Left ventricle myocardium superior (tissue), 1 donor: ENCODE results near the gene AP1S1. TPM values are rescaled to one million over a fixed set of nuclear protein-coding genes. Genes with fewer than 3 reads are reported as not detected.

Experiments
- ATAC-seq: fragments of 200-7000 bp; cut with Tn5 transposase; one replicate; pipeline ENCODE4 v1.9.1; 2020; ENCODE audit warnings: mild to moderate bottlenecking, moderate library complexity
- DNase-seq: peaks from one replicate; pipeline ENCODE4 v3.0.0-alpha.2; 2020
- intact Hi-C: fragments of 100-400 bp; cut with micrococcal nuclease; formaldehyde crosslinking; loops from one replicate; pipeline ENCODE4 v1.11.0; 2022
- total RNA-seq: library from RNA; stranded (reverse); fragmentation: NEBNext Ultra II Directional; extraction: Animal tissue kit (Norgen Biotek cat#: 25700); gene quantifications from one replicate; pipeline ENCODE4 v1.2.1, GENCODE V29; 2021
- donor health status: DM: no; HTN: yes; CAD: no; lungs with severe emphysema.

The AP1S1 gene
- total RNA-seq, 1 donor from 2014 or later = 11.8 TPM

DNA sequence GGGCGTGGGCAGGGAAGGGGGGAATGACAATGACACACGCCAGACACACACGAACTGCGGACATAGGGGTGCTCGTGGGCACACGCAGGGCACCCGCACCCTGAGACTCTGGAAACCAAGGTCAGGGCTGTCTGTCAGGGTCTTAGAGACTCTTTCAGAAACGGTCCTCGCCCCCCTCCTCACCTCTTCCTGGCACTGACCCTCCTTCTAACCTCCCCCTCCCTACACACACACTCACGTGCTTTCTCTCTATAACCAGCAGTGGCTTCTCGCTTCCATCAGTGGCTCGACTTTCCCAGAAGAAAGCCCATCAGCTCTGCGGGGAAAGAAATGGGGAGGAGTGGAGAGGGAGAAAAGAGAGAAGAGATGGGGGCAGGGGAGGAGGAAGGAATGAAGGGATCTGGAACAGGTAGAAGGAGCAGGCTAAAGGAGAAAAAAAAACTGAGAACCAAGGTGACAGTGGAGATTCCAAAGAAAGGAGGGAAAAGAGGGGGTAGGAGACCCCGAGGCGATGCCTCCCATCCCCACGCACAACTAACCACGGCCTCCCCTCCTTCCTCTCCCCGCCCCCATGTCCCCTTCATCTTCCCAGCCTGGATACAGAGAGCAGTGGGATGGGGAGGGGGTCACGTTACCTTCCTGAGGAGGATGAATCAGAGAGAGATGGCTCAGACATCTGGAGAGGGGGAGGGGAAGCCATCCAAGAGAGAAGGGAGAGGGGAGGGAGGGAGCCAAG lies 12.8 kb downstream of the AP1S1 start:
- intact Hi-C loops = no loop called here
- DNase-seq (no peak), ATAC-seq (no peak)

DNA sequence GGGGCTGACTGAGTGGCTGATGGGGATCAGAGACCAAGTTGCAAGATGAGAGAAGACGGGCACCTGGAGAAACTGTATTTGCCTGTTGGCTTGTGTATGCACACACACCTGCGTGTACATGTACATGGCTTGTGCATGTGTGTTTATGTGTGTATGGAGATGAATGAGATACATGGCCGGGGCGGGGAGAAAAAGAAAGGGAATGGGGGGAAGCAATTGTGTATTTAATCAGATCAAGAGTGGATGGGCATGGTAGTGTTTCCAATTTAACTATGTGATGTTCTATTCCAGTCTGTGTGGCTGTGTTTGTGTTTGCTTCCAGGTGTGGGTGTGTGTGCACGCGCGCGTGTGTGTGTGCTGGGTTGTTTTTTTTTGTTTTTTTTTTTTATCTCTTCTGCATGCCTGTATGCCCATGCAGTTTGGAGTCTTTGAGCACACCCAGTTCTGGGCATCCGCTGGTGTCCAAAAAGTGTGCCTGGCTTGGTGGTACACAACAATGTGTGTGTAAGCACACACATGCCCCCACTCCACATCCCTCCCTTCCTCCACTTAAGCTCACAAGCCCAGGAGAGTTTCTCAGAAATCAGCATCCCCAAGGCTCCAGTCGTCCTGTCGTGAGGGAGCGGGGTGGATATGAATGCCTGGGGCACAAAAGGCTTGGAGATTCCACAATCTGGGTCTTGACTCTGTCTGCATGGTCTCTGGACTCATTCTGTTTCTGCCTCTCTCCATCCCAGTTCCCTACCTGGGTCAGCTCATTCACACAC lies 13.6 kb downstream of the AP1S1 start:
- ATAC-seq (no peak), DNase-seq (no peak)
- intact Hi-C loops = no loop called here

DNA sequence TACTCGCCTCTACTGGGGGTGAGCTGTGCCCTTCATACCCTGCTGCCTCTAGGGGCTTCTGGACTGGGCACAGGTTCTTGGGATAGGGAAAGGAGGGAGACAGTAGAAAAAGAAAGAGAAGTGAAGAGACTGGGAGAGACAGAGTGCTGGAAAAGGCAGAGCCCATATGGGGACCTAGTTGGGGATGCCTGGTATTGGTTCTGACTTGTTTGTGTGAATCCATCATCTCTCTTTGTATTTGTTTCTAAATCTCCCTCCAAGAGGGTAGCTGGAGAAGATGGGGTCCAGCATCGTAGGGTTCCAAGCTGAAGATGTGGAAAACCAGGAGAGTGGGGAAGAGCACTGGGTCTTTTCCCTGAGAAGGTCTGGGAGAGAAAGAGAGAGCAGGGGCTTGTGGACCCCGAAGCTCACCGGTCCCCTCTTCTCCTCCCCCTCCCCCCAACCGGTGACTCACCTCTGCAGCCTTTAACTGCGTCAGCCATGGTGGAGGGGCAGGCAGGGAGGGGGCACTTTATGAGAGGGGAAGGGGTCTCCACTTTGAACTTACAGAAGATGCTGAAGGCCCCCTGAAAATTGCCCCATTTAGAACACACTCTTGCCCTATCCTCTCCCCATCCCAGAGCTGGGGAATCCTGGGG lies 14.3 kb downstream of the AP1S1 start:
- intact Hi-C loops = no loop called here
- no peak for ATAC-seq
- DNase-seq = no peak

DNA sequence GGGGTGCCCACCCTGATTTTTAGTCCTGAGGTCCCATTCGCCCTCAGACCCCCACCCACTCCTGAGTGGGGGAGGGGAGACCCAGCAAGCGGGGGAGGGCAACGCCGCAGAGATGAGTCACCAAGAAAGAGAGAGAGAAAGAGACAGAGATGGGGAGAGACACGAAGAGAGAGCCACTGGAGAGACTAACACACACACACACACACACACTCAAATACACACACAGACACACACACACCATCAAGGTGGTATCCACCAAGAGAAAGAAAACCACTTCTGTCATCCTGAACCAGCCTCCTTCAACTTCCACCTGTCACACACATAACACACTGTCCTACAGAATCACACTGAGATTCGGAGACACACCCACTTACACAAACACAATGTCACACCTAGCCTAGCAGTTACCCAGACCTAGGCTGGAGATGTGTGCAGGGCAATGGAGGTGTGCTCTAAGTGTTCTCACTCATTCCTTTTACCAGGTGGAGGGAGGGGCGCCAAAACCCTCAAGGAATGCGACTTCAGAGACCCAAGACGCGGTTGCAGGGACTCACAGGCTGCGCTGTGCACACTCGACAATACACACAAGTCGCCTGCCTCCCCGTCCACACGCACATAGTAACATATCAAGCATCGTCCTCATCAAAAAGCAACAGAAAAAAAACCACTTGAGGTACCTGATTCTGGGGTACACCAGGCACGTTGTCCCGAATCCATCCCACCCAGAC lies 15.0 kb downstream of the AP1S1 start:
- no peak for DNase-seq
- intact Hi-C loops = no loop called here
- no peak for ATAC-seq

DNA sequence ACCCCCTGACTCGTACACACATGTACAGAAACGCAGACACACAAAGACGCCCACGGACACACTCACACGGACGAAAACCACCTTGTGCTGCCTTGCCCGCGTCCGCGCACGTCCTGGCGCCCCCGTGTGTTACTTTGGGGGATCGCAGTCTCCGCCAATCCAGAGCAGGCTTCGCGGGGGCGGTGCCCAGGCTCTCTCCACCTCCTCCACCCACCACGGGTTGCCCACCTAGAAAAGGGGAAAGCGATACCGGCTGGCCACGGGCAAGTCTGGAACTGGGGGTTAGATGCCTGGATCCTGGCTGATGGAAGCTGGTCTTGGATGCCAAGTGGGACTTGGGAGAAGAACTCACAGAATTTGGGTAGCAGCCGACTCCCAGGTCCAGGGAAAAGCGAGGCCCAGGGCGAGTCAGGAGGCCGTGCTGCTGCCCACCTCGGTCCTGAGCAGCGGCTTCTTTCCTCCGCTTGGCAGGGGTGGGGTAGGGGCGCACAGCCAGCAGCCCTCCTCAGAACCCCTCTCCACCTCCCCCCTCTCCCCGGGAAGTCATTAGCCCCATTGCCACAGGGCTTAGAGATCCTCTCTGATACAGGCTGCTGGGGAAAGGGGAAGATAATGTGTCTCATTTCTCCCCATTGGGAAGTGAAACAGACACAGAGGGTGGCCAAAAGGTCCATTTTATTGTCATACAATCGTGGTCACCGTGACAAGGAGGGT lies 15.7 kb downstream of the AP1S1 start:
- ATAC-seq = peak; percentile 50

DNA sequence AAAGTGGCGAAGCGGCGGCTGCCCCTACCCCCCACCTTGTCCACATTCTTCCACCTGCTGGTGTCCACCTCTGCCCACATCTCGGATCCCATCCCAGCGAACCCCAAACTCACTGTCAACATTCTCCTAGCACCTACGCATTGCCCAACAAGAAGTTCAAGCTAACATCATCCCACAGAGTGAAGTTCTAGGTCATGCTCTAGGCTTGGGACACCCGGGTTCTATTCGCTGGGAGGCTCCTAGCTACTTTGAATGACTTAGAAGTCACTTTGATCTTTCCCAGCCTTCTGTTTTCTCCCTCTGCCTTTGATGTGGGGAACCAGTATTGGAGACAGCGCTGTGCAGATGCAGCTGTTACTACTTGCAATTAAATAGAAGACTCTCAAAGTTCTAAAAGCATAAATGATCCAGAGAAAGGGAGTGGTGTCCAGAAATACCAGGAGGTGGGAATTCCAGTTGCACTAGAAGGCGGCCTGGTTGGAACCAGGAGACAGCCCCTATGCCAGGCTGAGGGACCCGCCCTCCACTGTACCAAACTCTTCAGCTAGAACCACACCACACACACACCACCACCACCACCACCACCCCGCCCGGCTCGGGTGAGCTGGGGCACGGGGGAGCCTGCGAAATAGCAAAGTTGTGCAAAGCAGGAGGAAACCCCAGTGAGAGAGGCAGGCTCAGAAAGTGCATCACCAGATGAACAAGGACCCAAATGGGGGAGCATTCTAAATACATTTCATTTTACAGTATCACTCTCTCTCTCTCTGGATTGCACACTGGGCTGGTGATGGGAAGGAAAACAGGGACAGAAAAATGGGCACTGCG lies 16.6 kb downstream of the AP1S1 start:
- DNase-seq = no peak
- ATAC-seq = no peak
- intact Hi-C loops = no loop called here

More for the DNA sequence above, 15.7 kb downstream of the AP1S1 start:
- DNase-seq = peak; percentile 79
- intact Hi-C loops = no loop called here

DNA sequence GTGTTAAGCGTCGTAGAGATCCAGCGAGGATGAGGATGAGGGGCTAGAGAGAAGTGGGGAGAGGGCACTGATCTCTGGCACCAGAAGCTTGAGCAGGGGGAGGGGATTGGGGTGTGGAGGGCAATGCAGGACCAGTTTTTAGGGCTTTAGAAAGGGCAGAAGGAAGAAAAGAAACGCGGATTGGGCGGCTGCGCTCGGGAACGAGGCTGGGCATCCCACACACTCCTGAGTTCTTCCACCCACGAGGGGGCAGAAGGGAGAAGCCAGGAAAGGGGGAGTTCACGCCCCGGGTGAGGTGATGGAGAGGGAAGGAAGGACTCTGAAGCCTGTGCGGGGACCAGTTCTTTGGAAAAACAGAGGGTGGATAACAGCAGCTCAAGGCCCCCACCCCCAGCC lies 17.2 kb downstream of the AP1S1 start:
- no peak for DNase-seq
- intact Hi-C loops = no loop called here
- no peak for ATAC-seq

DNA sequence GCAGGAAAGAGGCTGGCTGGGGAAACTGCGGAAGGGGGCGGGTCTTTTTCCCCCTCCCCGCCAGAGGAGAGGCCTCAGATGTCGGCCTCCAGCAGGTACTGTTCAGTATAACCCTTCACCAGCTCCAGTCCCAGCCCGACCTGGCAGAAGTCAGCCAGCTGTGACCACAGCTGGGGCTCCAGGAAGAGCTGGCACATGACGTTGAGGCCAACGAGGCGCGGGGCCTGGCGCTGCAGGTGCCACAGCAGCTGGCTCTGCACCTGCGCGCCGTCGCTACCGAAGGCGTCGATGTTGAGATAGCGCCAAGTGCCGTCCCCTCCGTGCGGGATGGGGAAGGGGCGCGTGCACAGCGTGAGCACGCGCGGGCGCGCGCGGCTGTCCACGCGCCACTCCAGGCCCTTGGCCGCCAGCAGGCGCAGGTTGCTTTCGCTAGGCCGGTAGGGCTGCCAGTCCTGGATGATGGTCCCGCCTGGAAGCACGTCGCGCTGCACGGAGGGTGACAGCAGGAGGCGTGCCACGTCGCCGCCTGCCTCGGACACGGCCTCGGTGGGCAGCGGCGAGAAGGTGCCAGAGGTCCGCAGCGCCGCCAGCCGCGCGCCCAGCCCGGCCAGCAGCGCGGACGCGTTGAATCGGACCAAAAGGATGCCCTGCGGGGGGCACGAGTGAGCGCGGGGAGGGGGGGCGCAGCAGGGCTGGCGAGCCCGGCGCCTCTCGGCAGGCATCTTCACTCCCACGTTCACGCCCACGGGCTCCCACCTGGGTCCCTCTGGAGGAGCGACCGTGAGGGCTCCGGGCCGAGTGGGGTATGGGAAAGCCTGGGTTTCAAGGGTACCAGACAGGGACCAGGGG lies 18.0 kb downstream of the AP1S1 start:
- ATAC-seq (no peak), DNase-seq (no peak)
- intact Hi-C loops = no loop called here

DNA sequence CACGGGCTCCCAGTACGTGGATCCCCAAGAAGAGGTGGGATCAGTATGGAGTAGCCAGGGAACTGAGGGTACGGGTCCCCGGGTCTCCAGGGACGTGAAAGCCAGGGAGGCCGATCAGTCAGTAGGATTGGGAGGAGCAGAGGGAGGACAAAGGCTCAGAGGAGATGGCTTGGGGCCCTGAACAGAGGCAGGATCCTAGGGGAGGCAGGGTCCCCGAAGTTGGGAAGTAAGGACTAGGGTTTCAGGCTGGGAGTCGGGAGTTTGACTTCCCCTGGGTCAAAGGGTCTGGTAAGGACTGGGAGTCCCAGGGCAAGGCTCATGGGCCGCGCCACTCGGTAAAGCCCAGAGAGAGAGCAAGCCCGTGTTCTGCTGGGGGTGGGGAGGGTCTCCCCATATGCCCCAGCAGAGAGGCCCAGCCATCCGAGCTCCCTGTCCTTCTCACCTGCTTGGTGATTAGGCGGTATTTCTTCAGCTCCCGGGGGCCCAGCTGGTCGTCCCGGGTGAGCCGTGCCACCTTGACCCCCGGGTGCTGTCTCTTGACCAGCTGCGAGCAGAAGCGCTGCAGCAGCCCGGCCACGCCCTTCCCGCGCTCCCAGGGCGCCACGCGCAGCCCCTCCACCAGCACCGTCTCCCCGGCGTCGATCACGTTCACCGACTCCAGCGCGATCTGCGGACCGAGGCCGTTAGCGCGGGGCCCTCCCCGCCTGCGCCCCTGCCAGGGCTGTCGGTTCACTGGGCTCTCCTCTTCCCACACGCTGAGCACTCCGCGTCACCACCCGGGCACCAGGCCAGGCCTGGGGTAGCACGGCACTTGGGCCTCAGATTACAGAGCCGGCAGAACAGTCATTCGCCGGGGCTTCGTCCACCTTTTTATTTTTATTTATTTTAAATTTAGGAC lies 18.8 kb downstream of the AP1S1 start:
- ATAC-seq (peak; percentile 87), DNase-seq (peak; percentile 83)
- intact Hi-C loops = no loop called here

DNA sequence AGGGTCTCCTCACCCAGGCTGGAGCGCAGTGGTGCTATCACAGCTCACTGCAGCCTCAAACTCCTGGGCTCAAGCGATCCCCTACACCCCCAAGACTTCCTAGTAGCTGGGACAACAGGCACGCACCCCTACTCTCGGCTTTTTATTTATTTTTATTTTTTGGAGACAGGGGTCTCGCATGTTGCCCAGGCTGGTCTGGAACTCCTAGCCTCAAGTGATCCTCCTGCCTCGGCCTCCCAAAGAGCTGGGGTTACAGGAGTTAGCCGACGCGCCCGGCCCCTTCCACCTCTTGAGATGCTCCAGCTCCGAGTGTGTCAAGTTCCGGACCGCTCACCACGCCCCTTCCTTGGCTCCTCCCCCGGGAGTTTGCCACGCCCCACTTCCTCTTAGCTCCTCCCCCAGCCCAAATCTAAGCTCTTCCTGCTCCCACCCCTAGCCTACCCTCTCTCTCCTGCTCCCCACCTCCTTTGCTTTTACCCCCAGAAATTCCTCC lies 19.5 kb downstream of the AP1S1 start:
- DNase-seq = no peak
- no peak for ATAC-seq
- intact Hi-C loops = no loop called here

DNA sequence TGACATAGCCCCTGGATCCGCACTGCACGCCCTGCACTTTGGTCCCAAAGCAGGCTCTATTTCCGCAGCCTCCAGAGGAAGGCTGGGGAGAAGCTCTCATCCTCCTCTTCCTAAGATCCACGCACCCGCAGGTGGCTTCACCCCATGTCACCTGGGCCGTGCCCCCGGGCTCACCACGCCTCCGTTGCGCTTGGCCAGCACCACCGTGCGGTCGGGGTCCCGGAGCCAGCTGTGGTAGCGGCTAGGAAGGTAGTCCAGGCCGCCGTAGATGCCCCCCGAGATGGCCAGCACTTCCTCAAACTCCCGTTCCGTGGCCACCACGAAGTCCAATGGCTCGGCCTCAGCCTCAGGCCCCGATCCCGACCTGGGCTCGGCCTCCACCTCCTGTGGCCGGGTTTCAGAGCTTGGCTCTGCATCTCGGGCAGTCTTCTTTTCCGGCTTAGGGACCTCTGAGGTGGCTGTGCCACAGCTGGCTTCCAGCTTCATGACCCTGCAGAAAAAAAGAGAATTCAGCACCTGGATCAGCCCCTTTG lies 20.1 kb downstream of the AP1S1 start:
- DNase-seq (no peak), ATAC-seq (no peak)
- intact Hi-C loops = no loop called here

DNA sequence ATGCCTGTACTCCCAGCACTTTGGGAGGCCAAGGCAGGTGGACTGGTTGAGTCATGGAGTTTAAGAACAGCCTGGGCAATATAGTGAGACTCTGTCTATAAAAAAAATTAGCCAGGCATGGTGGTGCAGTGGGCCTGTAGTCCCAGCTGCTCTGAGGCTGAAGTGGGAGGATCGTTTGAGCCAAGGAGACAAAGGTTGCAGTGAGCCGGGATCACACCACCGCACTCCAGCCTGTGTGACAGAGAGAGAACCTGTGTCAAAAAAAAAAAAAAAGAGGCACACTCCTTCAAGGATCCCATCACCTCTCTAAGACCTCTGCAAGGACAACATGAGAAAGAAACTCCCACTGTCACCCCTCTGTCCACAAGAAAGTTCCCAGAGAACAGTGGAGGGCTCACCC lies 21.4 kb downstream of the AP1S1 start:
- DNase-seq (no peak), ATAC-seq (no peak)
- intact Hi-C loops = no loop called here

DNA sequence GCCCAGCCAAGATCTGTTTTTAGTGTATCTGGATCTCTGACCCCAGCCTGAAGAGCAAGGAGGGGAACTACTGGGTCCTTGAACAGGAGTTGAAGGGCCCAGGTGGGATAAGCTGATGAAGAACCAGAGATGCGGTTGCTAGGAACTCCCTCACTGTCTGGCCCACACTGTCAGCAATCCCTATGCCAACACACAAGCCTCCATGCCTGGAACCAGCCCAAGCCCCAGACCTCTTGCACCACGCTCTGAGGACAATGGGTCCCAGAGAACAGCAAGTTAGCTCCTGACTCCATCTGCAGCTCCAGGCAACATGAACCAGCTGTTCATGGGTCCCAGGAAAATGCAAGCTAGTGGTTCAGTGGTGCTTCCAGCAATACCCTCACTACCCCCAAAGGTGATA lies 23.4 kb downstream of the AP1S1 start:
- intact Hi-C loops = no loop called here
- no peak for DNase-seq
- ATAC-seq = no peak

DNA sequence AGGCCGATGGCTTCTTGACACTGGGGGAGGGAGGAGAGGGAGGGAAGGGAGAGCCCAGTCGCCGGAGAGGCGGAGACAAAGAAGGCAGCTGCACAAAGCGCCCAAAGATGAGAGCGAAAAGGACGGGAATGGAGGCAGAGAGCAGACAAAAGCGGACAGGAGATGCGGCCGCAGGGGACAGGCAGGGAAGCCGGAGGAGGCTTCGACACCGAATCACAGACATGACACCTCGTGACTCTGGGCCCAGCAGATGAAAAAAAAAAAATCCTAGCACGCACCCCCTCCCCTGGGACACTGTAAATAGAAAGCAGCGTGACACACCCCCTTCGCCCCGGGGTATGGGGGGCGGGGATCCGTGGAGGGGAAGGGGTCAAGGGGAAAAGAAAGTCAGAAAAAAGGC lies 24.8 kb downstream of the AP1S1 start:
- DNase-seq (no peak), ATAC-seq (no peak)
- intact Hi-C loops = no loop called here

DNA sequence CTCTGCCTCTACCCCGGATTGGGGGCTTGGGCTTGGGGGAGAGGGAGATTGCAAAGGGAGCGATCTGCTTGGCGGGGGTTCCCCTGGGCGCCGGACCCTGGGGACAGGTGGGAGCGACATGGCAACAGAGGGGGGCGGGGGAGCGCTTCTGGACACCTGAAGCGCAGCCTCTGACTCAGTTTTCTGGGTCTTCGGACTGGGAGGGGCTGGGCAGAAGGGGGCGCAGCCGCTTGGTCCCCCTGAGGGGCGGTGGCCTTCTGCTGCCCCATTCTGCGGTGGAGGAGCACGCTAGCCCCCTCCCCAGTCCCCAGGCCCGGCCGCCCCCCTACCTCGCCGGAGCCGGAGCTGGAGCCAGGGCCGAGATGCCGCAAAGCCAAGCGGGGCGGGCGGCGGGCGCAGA lies 25.4 kb downstream of the AP1S1 start:
- ATAC-seq = no peak
- DNase-seq = no peak
- intact Hi-C loops = no loop called here

DNA sequence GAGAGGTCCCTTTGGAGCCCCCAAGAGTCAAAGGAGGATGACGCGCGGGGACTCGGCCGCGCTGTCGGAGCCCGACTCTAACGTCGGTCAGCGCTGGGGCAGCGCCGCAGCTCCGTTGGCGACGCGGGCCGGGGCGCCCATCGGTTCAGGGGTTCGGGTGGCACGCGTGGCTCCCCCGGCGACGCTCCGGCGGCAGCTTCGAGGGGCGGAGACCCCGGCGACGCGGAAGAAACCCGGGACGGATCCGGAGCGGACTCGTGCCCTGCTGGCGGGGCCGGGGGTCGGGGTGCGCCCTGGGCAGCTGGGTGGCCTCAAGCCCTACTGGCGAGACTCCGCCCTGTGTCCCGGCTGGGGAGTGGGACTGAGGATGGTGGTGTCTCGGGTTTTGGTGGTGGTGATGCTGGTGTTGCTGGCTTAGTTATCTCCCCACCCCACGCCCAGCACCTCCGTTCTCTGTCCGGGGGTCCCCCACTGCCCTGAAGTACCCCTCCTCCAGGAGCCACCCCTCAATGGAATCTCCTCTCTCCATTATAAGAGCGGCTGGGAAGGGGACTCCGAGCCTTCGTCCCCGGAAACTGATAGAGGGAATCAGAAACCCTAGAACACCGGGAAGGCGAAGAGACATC lies 26.0 kb downstream of the AP1S1 start, which contains the start of gene NAT16:
Gene NAT16 (minus strand): TSS at position 164 of the 626 bp plus-strand sequence. CDS start 5,486 bp downstream, outside the sequence.
- DNase-seq (no peak), ATAC-seq (no peak)
- intact Hi-C loops = no loop called here
